MM.1S (cell line): Measurements from ENCODE around the gene EBF3.

ENCODE experiments used
- EZH2 ChIP-seq: fragments of 300-600 bp; sonication (generic); optimal IDR thresholded peaks from 2 replicates; pipeline ENCODE3; 2017; ENCODE audit warnings: low read depth, mild to moderate bottlenecking, antibody characterized with exemption, low read length, mixed read lengths
- EZH2phosphoT487 ChIP-seq: fragments of 300-600 bp; sonication (generic); IDR thresholded peaks from 2 replicates; pipeline ENCODE4 v1.6.1; 2018; ENCODE audit warnings: antibody characterized with exemption, low read length
- TF ChIP-seq, protein P1 (sequence below): fragments of 300-600 bp; sonication (generic); IDR thresholded peaks from 2 replicates; pipeline ENCODE4 v1.5.1; 2016; ENCODE audit warnings: antibody characterized with exemption, low read length, mixed read lengths

DNA sequence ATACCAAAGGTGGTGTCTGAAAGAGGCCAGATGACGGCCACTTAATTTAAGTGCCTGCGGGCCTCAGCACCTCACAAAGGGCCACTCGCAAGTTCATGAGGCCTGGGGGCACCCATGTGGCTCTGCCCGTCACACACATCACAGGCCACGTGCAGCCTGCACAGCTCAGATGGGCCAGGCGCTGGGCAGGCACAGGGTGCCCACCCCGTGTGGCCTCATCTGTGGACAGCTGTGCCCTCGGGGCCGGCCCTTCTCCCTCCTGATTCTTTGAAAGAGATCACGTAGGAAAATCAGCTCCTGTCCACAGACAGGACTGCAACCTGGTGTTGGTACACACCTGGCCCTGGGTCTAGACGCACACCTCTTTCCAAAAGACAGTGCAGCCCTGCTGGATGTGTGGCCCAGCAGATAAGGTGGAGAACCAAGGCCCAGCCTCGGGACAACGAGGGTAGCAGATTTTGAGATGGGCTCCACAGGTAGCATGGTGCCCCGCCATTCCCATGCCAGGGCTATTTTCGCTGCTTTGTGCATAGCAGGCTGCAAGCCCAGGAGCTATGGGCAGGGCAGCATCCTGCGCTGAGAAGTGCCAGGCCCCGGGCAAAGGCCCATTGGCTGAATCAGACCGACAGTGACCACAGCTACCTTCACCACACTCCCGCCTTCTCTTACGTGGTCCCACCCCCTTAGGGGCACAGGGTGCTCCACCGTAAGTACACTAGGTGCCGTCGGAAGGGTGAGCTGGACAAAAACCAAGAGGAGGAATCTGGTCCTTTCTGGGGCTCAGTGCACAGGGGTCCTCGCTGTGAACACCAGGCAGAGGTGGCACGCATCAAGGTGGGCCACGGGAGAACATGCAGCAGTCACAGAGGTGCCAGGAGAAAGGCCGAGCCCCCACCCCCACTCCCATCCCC, 124.5 kb downstream of the EBF3 start:
- TF ChIP-seq, protein P1, sequence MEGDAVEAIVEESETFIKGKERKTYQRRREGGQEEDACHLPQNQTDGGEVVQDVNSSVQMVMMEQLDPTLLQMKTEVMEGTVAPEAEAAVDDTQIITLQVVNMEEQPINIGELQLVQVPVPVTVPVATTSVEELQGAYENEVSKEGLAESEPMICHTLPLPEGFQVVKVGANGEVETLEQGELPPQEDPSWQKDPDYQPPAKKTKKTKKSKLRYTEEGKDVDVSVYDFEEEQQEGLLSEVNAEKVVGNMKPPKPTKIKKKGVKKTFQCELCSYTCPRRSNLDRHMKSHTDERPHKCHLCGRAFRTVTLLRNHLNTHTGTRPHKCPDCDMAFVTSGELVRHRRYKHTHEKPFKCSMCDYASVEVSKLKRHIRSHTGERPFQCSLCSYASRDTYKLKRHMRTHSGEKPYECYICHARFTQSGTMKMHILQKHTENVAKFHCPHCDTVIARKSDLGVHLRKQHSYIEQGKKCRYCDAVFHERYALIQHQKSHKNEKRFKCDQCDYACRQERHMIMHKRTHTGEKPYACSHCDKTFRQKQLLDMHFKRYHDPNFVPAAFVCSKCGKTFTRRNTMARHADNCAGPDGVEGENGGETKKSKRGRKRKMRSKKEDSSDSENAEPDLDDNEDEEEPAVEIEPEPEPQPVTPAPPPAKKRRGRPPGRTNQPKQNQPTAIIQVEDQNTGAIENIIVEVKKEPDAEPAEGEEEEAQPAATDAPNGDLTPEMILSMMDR: no peak
- TF ChIP-seq EZH2phosphoT487 (no peak), EZH2 (no peak)
